HG03280 (cell line): ENCODE results near the gene CERS1.

Source experiments
- ATAC-seq: cut with Tn5 transposase; IDR thresholded peaks from one replicate; pipeline ENCODE4 v1.9.1; 2021; ENCODE audit warnings: mild to moderate bottlenecking, moderate library complexity; ENCODE audit not compliant: unreplicated experiment

CERS1 gene

GRCh38 chr19:18859676-18860301 is 36.2 kb downstream of the CERS1 start:
- no peak for ATAC-seq

- ATAC-seq: no peak
Measured at GRCh38 chr19:18858906-18859646, 36.9 kb downstream of the CERS1 start.

- no peak for ATAC-seq
Measured at GRCh38 chr19:18857223-18857622, 38.7 kb downstream of the CERS1 start.

GRCh38 chr19:18856385-18857126 is 39.4 kb downstream of the CERS1 start:
- ATAC-seq: no peak

- ATAC-seq: no peak
Measured at GRCh38 chr19:18855647-18856384, 40.1 kb downstream of the CERS1 start.

GRCh38 chr19:18854982-18855381 is 41.0 kb downstream of the CERS1 start:
- ATAC-seq: no peak

DNA sequence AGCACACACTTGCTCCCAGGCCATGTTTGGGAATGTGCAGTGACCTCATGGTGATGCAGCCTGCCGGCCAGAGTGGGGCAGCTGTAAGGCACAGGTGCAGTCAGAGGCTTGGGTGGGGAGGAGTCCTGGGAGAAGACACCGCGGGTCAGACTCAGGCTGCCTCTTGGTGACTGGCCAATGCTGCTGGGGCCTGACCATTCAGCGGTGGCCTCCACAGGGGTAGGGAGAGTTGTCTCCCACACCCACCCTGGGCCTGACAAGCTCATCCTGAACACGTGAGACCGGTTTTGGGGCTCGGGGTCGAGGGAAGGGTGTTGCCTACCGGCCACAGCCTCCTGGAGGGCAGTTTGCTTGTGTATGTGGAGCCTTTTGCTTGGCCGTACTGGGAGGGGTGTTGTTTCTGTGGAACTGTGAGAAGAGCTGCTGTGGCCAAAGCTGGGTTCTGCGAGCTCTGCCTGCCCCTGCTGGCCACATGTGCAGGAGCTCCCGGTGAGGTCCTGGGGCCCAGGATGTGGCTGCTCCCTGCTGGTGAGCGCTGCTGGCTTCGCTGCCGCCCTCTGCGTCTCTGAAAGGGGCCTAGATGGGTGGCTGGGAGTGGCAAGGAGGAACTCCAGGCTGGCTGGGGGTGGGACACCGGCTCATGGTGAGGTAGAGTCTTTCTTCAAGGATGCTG is 42.1 kb downstream of the CERS1 start:
- no peak for ATAC-seq

GRCh38 chr19:18852648-18853047 is 43.3 kb downstream of the CERS1 start:
- ATAC-seq: no peak

DNA sequence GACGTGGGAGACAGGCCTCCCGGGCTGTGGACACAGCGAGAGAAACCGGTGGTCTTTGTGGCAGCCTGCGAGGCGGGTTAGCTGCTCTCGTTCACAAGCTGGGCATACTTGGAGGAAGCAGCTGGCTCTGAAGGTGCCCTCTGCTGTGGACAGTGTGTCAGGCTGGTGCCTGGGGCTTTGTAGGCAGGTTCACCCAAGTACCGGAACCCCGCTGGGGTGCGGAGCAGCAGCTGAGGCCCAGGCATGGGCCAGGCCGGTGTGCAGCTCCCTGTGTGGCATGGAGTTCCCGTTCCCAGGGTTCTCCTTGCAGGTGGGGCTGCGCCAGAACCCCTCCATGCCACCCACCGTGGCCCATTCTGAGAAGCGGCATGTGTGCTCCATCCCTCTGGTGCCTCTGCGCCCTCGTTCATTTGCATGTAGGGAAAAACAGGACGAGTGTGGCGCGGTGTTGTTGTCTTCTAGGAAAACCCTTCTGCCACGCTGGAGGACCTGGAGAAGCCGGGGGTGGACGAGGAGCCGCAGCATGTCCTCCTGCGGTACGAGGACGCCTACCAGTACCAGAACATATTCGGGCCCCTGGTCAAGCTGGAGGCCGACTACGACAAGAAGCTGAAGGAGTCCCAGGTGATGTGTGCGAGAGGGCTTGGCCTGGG is 44.2 kb downstream of the CERS1 start:
- no peak for ATAC-seq

DNA sequence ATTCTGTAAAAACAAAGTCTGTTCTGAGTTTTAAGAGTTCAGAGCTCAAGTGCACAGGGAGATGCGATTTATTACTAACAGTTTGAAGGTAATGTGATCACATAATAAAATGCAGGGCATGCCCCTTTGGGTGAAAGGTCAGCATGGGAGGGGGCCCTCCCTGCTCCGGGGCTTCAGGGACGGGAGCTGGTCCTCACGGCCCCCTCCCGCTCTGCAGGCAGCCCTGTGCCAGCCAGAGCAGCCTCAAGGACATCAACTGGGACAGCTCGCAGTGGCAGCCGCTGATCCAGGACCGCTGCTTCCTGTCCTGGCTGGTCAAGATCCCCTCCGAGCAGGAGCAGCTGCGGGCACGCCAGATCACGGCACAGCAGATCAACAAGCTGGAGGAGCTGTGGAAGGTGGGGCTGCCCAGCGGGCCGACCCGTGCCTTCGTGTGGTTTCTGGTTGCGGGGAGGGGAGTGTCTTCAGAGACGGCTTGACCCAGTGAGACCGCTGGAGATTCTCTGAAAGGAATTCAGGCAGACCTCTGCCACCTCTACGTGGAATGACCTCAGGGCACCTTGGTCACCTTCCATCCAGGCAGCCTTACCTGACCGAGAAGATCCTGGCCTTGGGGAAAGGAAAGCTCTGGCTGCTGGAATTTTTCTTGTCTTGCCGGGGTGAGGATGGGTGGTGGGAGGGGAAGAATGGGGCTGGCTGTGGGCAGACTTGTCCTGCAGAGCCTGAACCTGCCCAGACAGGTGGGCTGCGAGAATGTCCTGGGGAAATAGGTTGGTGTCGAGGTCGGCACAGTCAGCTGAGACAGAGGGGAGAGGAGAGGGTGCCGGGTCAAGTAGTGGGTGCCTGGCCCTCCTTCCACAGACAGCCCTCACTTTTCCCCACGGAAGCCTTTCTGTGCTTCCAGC is 45.2 kb downstream of the CERS1 start:
- no peak for ATAC-seq

DNA sequence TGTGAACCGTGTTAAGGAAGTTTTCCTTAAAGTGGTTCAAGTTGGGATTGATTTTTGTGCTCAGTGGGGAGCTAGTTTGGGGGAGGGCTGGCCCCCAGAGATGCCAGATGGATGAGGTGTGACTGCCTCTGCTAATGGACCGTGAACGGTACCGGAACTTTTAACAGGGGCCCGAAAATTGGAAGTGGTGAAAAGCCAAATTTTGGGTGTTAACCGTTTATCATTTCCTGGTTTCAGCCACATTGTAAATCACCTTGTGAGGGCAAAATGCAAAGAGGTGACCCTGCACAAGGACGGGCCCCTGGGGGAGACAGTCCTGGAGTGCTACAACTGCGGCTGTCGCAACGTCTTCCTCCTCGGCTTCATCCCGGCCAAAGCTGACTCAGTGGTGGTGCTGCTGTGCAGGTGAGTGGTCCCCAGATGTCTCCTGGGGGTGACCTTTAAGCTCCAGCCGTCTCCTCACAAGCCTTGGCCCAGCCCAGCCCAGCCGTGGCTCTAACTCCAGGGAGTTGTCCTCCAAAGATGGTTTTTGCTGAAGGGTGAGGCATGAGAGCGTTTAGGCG is 46.0 kb downstream of the CERS1 start:
- no peak for ATAC-seq

- ATAC-seq: no peak
Measured at GRCh38 chr19:18848878-18849661, 46.9 kb downstream of the CERS1 start.

DNA sequence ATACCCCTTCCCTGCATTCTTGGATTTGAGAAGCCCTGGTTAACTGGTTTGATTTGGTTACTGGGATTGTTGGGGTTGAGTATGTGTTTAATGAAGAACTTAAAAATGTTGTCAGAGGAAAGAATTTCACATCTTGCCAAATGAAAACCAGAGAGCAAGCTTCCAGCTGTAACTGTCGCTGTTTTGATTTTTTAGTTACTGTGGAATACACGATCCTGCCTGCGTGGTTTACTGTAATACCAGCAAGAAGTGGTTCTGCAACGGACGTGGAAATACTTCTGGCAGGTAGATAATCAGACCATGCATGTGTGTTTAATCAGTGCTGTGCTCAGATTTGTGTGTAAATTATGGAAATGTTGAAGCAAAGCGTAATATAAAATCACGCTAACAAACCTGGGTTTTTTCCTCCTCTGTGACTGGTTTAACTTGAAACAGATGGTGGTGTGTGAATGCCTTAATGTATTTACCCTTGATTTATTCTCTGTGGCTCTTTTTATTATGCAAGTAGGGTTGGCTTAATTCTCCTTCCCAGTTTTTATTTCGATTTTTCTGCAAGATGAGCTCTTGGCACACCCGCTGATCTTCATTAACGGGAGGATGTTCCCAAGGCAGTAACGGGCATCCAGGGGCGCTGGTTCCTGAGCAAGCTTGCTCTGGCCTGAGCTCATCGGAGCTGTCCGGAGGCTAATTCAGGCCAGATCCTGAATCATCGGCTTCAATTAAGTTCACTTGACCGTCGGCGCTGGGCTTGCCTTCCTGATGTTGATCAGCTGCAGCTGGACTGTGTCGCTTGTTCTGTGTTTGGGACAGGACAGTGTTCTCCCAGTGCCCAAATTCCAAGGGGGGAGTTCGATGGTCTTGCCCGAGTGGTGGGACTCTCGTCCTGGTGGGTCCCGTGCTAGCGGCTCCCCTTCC is 48.2 kb downstream of the CERS1 start:
- ATAC-seq: no peak

DNA sequence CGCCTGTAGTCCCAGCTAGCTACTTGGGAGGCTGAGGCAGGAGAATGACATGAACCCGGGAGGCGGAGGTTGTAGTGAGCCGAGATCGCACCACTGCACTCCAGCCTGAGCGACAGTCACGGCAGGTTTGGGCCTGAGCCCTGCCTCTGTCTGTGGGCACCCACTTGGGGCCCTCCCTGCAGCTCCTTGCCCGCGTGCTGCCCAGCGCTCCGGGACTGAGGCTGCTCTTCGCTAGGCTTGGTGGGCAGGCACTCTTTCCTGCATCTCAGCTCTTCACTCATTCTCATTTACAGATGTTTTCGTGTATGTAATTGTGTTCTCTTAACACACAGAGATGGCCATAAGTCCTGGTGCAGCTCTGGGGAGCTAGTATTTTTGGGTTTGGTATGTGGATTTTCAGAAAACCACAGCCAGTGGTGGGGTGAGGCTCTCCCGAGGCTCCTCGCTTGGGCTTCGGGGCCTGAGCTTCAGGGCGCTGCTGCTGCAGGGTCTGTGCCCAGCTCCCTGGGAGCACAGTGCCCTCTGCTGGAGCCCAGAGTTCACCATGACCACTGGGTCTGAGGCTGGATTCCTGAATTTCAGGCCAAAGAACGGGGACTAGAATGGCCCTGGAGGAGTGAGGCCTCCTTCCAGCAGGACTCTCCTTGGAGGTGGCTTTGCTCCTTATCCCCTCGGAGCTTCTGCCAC is 49.0 kb downstream of the CERS1 start:
- ATAC-seq: no peak

GRCh38 chr19:18845961-18846360 is 50.0 kb downstream of the CERS1 start:
- ATAC-seq: no peak

GRCh38 chr19:18844806-18845329 is 51.1 kb downstream of the CERS1 start:
- ATAC-seq: no peak
